HG03469 (cell line): ENCODE results near the gene ZSCAN10.

Experiments
- ATAC-seq: cut with Tn5 transposase; IDR thresholded peaks from one replicate; pipeline ENCODE4 v1.9.1; 2021; ENCODE audit warnings: mild to moderate bottlenecking, moderate library complexity, moderate number of reproducible peaks; ENCODE audit not compliant: unreplicated experiment

Gene ZSCAN10

GRCh38 chr16:3112058-3112880 lies 13.2 kb upstream of the ZSCAN10 start, which contains the start of gene ZNF205:
ZNF205 (plus strand) TSS chr16:3112586; CDS start chr16:3113431, 845 bp downstream.
- no peak for ATAC-seq

DNA sequence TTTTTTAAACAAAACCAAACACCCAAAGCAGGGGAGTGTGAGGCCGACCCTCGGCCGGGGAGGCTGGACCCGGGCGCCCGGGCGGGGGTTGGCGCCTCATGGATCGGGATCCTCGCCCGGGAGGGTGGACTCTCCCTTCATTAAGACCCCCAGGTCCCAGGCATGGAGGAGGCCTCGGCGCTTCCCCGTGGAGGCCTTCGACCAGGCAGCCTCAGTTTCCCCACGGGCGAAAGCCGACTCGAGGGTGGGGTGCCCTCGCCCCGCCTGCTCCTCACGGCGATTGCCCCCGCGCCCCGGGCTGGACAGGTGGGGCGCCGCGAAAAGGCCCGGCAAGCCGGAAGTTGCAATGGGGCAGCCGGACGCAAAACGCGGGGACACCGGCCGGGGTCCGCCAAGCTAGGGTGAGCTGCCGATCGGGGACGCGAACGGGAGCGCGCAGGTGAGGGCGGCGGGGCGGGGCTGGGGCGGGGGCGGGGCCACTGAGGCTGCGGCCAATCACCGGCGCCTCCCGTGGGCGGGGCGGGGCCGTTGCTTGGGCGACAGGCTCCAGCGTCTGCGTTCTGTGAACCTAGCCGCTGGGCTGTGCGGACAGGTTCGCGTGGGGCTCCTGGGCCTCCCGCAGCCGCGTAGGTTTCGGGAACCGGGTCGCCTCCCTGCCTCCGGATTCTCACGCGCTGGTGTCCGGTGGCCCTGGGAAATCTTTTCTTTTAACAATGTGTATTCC lies 7.3 kb upstream of the ZSCAN10 start:
- peak; percentile 46 for ATAC-seq

DNA sequence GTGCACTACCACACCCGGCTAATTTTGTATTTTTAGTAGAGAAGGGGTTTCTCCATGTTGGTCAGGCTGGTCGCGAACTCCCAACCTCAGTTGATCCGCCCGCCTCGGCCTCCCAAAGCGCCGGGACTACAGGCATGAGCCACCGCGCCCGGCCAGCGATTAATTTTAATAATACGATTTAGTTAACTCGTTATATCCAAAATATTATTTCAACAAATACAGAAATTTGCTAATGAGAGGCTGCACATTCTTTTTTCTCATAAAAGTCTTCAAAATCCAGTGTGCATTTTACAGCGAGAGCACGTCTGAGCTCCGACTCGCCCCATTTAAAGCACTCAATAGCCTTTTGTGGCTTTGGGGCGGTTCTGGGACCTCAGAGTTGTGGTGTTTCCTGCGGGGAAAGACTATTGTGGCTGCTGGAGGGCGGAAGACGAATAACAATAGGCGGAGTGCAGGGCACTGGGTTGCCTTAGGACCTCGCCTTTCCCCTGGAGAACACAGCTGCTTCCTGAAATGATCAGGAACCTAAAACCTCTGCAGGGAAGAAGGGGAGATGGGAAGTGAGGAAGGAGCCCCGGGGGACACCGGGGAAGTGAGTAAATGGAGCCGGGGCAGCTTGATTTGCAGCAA lies 2.9 kb upstream of the ZSCAN10 start:
- no peak for ATAC-seq

DNA sequence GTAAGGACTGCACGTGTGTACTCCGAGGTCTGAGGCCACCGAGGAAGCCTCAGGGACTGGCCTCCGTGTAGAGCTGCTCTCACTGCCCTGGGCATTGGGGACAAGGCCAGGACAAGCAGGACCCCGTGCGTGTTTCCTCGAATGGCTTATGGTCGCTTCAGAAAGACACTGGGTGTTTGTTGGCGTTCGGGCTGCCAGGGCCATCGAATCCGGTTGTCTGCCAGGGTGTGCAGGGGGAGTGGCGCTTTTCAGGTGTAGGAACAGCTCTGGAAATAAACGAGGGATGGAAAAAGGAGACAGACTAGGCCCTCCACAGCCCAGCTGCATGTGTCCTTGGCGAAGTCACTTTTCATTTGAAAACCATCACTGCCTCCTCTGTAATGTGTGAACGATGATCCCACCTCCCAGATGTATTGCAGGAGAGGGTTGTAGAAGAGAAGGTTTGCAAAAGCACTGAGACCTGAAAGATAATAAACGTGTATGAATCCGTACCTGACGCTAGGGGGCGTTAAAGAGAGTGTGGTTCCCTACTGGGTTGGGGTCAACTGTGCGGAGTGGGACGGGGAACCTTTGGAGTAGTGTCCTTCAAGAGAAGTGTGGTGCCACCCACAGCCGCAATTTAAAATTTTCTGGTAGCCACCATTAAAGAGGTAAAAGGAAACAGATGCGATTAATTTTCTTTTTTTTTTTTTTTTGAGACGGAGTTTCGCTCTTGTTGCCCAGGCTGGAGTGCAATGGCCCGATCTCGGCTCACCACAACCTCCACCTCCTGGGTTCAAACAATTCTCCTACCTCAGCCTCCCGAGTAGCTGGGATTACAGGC lies 2.1 kb upstream of the ZSCAN10 start:
- ATAC-seq, result no peak

- no peak for ATAC-seq
These were observed 822 bp upstream of the ZSCAN10 start for GRCh38 chr16:3099732-3100499.

DNA sequence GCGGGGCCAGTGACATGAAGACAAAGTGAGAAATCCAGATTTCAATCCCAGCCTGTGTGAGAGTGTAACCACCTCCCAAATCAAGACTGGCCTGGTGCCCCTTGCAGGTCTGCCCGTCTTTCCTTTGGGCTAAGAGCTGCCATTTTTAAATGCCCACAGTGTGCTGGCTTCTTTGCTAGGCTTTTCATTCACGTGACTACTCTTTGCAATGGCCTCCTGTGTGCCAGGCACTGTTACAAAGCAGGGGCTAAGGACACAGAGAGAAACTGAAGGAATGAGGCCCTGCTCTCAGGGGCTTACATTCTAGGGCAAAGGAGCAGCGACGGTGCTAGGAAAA lies 269 bp upstream of the ZSCAN10 start:
- ATAC-seq, result no peak

GRCh38 chr16:3097266-3097665 lies 1.8 kb downstream of the ZSCAN10 start:
- ATAC-seq, result no peak

DNA sequence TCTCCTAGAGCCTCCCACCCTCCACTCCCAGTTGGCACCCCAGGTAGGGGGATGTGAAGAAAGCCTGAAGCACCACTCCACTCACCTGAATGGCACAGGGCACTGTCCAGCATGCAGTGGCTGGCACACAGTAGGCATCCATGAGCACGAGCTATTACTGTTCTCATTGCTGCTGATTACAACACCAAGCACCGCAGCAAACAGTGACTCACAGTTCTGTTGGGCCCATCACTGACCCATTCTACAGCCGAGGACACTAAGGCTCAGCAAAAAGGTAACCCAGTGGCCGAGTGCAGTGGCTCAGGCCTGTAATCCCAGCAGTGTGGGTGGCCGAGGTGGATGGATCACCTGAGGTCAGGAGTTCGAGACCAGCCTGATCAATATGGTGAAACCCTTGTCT lies 2.7 kb downstream of the ZSCAN10 start:
- ATAC-seq, result no peak

- no peak for ATAC-seq
These were observed 3.2 kb downstream of the ZSCAN10 start for GRCh38 chr16:3095869-3096268.

GRCh38 chr16:3094289-3095027 lies 4.6 kb downstream of the ZSCAN10 start:
- ATAC-seq, result no peak

DNA sequence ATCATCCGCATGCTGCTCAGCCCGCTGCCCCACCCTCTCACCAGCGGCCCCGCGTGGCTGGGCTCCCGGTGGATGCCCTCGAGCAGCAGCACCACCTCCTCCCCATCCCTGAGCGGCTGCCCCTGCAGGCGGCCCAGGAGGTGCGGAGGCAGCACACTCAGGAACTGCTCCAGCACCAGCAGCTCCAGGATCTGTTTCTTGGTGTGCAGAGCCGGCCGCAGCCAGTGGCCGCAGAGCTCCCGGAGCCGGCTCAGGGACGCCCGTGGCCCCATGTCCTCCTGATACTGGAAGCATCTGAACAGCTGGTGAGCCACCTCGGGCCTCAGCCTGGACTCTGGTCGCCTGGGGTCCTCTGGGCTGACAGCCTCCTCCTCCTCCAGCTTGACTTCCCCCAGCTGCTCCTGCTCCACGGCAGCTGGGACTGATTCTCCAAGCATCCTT lies 6.6 kb downstream of the ZSCAN10 start:
- no peak for ATAC-seq

DNA sequence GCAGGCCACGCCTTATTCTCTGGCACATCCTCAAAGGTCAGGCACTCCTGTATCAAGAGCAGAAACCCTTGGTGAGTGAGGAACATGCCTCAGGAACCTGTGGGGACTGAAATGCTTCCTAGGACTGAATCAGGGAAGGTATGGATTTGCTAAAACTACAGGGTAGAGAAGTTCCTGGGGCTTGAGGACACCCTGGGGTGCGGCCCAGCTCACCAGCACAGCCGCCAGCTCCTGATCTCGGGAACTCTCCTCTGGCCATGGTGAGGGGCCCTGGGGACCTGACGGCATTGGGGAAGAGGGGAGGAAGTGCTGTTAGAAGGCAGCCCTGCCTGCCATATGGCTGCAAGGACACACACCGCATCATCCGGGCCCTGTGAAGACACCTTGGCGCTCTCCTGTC lies 7.5 kb downstream of the ZSCAN10 start:
- no peak for ATAC-seq

DNA sequence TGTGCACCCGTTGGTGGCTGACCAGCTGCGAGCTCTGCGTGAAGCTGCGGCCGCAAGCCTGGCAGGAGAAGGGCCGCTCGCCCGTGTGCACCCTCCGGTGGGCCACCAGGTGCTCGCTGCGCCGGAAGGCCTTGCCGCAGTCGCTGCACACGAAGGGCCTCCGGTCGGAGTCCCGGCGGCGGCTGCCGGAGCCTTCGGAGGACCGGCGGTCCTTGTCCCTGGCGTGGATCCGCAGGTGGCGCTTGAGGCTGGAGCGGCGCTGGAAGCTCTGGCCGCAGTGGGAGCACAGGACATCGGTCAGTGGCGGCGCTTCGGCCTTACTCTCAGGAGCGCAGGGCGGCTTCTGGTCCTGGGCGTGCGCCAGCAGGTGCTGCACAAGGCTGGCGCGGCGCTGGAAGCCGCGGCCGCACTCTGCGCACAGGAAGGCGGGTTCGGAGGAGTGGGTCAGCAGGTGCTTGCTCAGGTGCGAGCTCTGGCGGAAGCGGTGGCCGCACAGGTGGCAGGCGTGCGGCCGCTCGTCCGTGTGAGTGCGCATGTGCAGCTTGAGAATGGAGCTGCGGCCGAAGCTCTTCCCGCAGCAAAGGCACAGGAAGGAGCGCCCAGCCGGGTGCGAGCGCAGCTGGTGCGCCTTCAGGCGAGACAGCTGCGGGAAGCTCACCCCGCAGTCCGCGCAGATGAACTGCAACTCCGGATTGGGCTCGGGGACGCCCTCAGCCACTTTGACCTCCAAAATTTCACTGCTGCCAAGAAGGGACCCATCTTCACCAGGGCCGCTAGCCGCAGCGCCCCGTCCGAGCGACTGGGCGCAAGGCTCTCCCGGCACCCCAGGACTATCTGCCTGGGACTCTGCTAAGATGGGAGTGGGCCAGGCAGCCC lies 9.1 kb downstream of the ZSCAN10 start:
- ATAC-seq, result no peak

DNA sequence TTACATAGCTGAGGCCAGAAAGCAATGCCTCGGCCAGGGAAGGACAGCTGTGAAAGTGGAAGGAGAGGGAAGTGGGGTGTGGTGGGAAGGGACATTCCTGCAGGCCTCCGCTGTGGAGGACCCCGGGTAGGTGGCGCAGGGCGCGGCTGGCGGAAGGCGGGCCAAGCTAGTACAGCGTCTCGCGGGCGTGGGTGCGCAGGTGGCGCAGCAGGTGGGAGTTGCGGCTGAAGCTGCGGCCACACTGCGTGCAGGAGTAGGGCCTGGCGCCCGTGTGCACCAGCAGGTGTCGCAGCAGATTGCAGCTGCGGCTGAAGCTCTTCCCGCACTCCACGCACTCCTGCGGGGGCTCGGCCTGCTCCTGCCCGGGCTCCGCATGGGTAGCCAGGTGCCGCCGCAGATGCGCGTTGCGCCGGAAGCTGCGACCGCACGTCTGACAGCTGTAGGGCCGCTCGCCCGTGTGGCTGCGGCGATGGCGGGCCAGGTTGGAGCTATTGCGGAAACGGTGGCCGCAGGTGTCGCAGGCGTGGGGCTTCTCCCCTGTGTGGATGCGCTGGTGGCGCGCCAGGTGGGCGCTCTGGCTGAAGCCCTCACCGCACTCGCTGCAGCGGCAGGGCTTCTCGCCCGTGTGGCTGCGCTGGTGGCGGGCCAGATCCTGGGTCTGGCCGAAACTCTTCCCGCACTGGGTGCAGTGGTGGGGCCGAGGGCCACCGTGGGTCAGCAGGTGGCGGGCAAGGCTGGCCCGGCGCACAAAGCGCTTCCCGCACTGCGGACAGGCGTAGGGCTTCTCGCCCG lies 10.0 kb downstream of the ZSCAN10 start:
- ATAC-seq, result no peak

DNA sequence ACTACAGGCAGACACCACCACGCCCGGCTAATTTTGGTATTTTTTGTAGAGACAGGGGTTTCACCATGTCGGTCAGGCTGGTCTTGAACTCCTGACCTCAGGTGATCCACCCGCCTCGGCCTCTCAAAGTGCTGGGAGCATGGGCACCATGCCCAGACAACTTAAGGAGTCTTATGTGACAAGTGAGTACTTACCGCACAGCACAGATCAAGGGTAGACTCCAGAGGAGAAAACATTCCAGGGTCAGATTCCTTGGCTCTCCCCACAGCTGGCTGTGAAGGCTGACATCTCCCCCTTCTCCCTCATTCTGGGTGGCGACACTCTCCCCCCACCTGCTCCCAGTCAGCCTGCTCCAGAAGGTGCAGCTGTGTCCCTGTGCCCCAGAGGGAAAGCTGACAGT lies 10.6 kb downstream of the ZSCAN10 start:
- no peak for ATAC-seq

GRCh38 chr16:3087243-3088235 lies 11.6 kb downstream of the ZSCAN10 start:
- ATAC-seq, result no peak
